T-helper 1 cell treated with Interleukin-12 subunit alpha and Interleukin-12 subunit beta and Interleukin-4 antibody, amounts not matched to agents 30 μg/mL and 1 μg/mL, for 36 hours (primary cell): ENCODE data around the gene SUPT20HL2.
A peak's percentile ranks its signal among the peaks of the same experiment; 100 is the strongest.

Experiments
- H3K27ac Mint-ChIP-seq: one replicate; pipeline ENCODE4 v1.8.0; 2021; ENCODE audit warnings: mild to moderate bottlenecking, mixed read lengths
- H3K27me3 Mint-ChIP-seq: one replicate; pipeline ENCODE4 v1.8.0; 2021; ENCODE audit warnings: low read depth, mixed read lengths
- H3K36me3 Mint-ChIP-seq: one replicate; pipeline ENCODE4 v1.8.0; 2021; ENCODE audit warnings: low read depth, mixed read lengths
- H3K4me1 Mint-ChIP-seq: one replicate; pipeline ENCODE4 v1.8.0; 2021; ENCODE audit warnings: low read depth, mixed read lengths
- H3K4me3 Mint-ChIP-seq: one replicate; pipeline ENCODE4 v1.8.0; 2021; ENCODE audit warnings: mild to moderate bottlenecking, moderate library complexity, mixed read lengths
- H3K9me3 Mint-ChIP-seq: one replicate; pipeline ENCODE4 v1.8.0; 2021; ENCODE audit warnings: mixed read lengths

Gene SUPT20HL2

DNA sequence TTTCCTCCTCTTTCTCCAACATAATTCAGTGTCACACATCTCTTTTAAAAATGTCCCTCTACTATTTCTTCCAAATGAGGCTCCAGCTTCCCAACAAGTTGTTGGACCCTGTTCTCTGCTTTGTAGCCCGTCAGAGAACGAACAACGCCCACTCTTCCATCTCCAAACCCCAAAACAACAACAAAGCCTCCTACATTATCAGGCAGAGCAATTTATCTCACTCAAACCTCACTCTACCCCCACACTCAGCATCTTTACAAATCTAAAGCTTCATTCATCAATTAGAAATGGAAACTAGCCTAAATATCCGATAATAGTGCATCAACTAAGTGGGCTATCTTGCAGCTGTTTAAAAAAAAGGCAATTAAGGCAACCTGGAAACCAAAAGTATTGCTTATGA is 20.5 kb downstream of the SUPT20HL2 start:
- Mint-ChIP-seq H3K27ac (no peak overlapping the region), H3K4me1 (no peaks in the 10 kb centered on the region), H3K27me3 (no peaks in the 10 kb centered on the region), H3K9me3 (no peaks in the 10 kb centered on the region), H3K36me3 (no peaks in the 10 kb centered on the region), H3K4me3 (no peak overlapping the region)

DNA sequence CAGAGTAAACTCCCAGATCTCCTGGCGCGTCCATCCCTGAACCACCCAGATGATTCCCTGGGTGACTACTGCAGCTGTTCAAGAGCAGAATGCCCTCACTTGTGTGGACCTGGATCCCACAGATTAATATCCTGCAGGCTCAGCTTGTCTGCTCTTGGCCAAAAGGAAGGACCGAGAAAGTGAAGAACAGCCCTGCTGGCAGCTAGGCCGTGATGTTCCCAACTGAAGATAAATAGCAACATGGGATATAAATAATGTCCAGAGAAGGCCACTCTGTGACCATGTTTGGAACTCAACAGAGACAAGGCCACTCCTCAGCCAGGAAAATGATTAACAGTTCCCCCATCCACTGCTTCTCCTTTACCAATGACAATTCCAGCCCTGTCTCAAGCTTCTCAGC is 21.5 kb downstream of the SUPT20HL2 start:
- Mint-ChIP-seq H3K4me3 (no peak overlapping the region), H3K27ac (no peak overlapping the region), H3K4me1 (no peaks in the 10 kb centered on the region), H3K27me3 (no peaks in the 10 kb centered on the region), H3K36me3 (no peaks in the 10 kb centered on the region), H3K9me3 (no peaks in the 10 kb centered on the region)

DNA sequence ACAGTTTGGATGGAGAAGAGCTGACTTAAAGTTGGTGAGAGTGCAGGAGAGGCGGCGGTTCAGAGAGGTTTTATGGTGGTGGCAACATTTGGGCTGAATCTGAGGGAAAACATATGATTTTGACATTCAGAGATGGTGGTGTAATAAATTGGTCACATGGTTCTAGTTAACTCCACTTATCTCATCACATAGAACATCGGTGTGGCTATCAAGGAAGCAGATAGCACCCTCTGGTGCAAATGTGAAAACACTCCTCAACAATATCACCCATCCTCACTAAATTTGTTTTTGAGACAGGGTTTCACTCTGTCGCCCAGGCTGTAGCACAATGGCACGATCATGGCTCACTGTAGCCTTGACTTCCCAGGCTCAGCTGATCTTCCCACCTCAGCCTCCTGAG is 28.8 kb downstream of the SUPT20HL2 start:
- H3K4me3 Mint-ChIP-seq, result no peak overlapping the region
- H3K9me3 Mint-ChIP-seq, result no peaks in the 10 kb centered on the region
- H3K27me3 Mint-ChIP-seq, result peaks cover 7% of the 10 kb centered on the region
- H3K36me3 Mint-ChIP-seq, result no peaks in the 10 kb centered on the region
- peaks cover 2% of the 10 kb centered on the region for H3K4me1 Mint-ChIP-seq
- H3K27ac Mint-ChIP-seq, result no peak overlapping the region

DNA sequence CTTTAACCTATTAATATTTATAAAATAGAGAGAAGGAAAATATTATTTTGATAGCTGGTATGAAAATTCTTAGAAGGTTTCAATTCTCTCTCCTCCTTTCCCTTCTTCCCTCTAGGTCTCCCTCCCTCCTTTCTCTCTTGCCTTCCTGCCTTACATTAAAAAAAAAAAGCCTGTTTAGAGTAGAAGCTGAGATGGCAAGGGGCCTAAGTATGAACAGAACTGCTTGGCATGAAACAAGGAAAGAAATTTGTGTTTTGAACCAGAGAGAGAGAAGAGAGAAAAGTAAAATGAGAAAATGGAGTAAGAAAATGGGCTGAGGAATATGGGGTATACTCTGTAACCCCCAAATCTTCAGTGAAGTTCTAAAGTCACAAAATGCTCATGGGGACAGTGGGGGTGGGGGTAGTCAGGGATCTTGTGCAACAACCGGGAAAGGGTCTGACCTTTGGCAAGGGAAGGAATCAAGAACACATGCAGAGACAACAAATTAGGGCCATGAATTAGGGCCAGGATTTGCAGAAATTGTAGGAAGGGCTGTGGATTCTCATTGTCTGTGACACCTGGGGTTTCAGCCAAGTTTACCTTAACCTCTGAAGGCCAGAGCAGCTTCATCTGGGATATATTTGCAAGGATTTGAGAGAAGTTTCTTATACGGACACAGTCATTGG is 30.6 kb downstream of the SUPT20HL2 start:
- H3K9me3 Mint-ChIP-seq, result no peaks in the 10 kb centered on the region
- H3K4me3 Mint-ChIP-seq, result no peak overlapping the region
- H3K4me1 Mint-ChIP-seq, result peaks cover 2% of the 10 kb centered on the region

DNA sequence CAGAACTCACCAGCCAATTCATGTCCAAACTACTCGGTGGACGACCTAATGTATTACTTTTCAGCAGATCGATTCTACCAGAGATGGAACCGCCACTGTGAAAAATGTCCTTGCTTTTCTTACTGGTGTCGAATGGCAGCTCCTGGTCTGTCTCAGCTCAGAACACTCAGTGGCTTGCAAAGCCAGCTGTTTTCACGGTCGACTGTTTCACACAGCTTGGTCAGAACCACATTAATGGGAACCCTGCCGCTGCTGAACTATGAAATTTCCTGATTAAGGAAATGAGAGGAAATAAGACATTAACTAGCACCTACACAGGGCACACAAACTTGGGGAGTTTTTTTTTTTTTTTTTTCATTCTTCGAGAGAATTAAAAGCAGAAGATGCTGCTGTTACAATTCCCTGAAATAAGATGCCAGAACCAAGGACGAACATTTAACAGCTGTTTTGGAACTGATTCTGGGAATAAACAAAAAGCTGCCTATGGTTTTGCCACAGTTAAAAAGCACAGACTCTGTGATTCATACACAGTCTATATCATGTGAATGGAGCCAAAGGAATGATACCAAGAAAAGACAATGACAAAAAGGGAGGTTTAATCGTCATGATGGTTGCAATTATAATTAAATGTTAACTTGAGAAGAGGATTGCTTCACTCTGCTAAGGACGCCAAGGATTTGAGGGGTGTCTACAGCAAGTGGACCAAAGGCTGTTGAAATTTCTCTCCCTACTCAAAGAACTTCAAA is 31.3 kb downstream of the SUPT20HL2 start:
- H3K9me3 Mint-ChIP-seq, result no peaks in the 10 kb centered on the region
- peaks cover 2% of the 10 kb centered on the region for H3K4me1 Mint-ChIP-seq
- no peaks in the 10 kb centered on the region for H3K36me3 Mint-ChIP-seq
- no peak overlapping the region for H3K27ac Mint-ChIP-seq
- peaks cover 7% of the 10 kb centered on the region for H3K27me3 Mint-ChIP-seq
- no peak overlapping the region for H3K4me3 Mint-ChIP-seq

More for the DNA sequence above, 30.6 kb downstream of the SUPT20HL2 start:
- Mint-ChIP-seq H3K36me3 (no peaks in the 10 kb centered on the region), H3K27ac (no peak overlapping the region), H3K27me3 (peaks cover 7% of the 10 kb centered on the region)

DNA sequence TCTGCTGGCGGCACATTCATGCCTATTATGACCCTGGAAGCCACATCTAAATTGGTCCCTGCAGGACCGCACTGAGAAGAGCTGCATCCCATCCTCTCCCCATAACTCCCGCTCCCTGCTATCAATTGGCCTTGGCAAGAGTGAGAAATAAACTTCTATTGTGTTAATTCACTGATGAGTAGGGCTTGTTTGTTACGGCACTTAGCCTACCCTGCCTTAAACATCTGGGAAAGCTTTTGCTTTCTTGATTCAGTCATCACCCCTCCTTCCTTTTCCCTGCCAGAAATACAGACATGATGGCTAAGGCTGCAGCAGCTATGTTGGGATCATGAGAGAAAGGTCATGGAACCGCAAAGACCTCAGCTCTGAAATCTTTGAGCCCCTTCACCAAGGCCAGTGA is 36.5 kb downstream of the SUPT20HL2 start:
- H3K9me3 Mint-ChIP-seq, result no peaks in the 10 kb centered on the region
- H3K4me1 Mint-ChIP-seq, result peaks cover 2% of the 10 kb centered on the region
- peaks cover 11% of the 10 kb centered on the region for H3K27me3 Mint-ChIP-seq
- no peak overlapping the region for H3K4me3 Mint-ChIP-seq
- no peak overlapping the region for H3K27ac Mint-ChIP-seq
- H3K36me3 Mint-ChIP-seq, result no peaks in the 10 kb centered on the region

DNA sequence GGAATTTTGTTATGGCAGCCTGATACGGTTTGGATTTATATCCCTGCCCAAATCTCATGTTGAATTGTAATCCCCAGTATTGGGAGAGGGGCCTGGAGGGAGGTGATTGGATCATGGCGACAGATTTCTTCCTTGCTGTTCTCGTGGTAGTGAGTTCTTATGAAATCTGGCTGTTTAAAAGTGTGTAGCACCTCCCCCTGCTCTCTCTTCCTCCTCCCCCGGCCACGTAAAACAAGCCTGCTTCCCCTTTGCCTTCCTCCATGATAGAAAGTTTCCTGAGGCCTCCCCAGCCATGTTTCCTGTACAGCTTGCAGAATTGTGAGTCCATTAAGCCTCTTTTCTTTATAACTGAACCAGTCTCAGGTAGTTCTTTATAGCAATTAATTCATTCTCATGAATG is 37.9 kb downstream of the SUPT20HL2 start:
- no peaks in the 10 kb centered on the region for H3K36me3 Mint-ChIP-seq
- peaks cover 2% of the 10 kb centered on the region for H3K4me1 Mint-ChIP-seq
- H3K9me3 Mint-ChIP-seq, result peaks cover 9% of the 10 kb centered on the region
- H3K4me3 Mint-ChIP-seq, result no peak overlapping the region
- no peak overlapping the region for H3K27ac Mint-ChIP-seq
- peaks cover 15% of the 10 kb centered on the region for H3K27me3 Mint-ChIP-seq

DNA sequence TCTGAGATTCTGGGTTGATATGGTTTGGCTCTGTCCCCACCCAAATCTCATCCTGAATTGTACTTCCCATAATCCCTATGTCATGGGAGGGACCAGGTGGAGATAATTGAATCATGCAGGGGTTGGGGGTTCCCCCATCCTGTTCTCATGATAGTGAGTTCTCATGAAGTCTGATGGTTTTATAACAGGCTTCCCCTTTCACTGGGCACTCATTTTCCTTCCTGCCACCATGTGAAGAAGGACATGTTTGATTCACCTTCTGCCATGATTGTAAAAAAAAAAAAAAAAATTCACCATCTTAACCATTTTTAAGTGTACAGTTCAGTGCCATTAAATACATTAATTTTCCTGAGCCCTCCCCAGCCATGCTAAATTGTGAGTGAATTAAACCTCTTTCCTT is 42.6 kb downstream of the SUPT20HL2 start:
- Mint-ChIP-seq H3K27ac (no peak overlapping the region), H3K36me3 (no peaks in the 10 kb centered on the region), H3K4me3 (no peak overlapping the region), H3K27me3 (peaks cover 7% of the 10 kb centered on the region), H3K4me1 (peaks cover 2% of the 10 kb centered on the region), H3K9me3 (peaks cover 14% of the 10 kb centered on the region)

DNA sequence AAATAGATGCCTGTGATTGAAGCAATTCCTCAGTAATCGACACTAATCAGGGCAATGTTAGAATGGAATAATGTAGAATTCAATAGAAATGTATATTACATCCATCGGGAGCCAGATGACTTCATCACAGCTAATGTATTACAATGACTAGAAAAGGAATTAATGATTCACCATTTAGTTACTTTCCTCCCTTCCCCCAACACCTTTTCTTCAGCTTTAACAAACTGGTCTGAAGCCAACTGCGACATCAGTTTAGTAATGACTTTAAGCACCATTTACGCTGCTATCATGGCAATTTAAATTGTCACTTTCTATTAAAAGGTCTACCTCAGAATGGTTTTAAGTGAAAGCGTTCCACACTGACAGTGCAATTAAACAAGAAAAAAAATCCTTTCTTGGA is 45.1 kb downstream of the SUPT20HL2 start:
- peaks cover 7% of the 10 kb centered on the region for H3K27me3 Mint-ChIP-seq
- H3K4me1 Mint-ChIP-seq, result peaks cover 5% of the 10 kb centered on the region

DNA sequence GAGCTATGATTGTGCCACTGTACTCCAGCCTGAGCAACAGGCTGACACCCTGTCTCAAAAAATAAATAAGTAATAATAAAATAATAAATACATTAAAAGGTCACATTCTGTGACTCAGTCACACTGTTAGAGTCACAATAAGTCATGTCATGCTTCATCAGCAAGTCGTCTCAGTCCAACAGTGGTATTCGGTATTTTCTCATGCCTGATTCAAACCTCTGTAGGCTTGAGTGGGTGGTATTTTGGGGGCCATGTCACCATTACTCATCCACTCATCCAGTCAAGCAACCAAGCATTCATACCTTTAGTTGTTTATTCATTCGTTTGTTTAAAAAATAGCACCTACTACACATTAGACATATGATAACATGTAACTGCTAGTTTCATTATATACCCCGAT is 46.9 kb downstream of the SUPT20HL2 start:
- peaks cover 6% of the 10 kb centered on the region for H3K27me3 Mint-ChIP-seq
- H3K4me1 Mint-ChIP-seq, result peaks cover 16% of the 10 kb centered on the region
- H3K36me3 Mint-ChIP-seq, result peaks cover 3% of the 10 kb centered on the region
- no peak overlapping the region for H3K4me3 Mint-ChIP-seq
- no peak overlapping the region for H3K27ac Mint-ChIP-seq
- peaks cover 14% of the 10 kb centered on the region for H3K9me3 Mint-ChIP-seq

More for the DNA sequence above, 45.1 kb downstream of the SUPT20HL2 start:
- Mint-ChIP-seq H3K36me3 (peaks cover 3% of the 10 kb centered on the region), H3K27ac (no peak overlapping the region), H3K9me3 (peaks cover 14% of the 10 kb centered on the region), H3K4me3 (no peak overlapping the region)

DNA sequence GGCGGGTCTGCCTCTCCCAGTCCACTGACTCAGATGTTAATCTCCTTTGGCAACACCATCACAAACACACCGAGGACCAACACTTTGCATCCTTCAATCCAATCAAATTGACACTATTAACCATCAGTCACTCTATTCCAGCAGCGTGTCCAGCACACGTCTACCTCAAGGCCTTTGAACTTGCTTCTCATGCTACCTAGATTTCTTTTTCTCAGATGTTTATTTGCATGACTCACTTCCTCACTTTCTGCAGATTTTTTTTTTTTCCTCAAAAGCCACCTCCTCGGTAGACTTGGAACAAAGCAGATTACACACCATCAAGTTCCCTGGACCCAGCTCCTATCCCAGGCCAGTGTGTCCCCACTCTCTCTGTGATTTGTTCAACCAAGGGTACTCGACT is 49.5 kb downstream of the SUPT20HL2 start:
- no peaks in the 10 kb centered on the region for H3K9me3 Mint-ChIP-seq
- H3K27me3 Mint-ChIP-seq, result no peaks in the 10 kb centered on the region
- peaks cover 3% of the 10 kb centered on the region for H3K36me3 Mint-ChIP-seq
- peak overlapping the region; percentile 6 for H3K4me3 Mint-ChIP-seq
- no peak overlapping the region for H3K27ac Mint-ChIP-seq
- peaks cover 27% of the 10 kb centered on the region for H3K4me1 Mint-ChIP-seq

DNA sequence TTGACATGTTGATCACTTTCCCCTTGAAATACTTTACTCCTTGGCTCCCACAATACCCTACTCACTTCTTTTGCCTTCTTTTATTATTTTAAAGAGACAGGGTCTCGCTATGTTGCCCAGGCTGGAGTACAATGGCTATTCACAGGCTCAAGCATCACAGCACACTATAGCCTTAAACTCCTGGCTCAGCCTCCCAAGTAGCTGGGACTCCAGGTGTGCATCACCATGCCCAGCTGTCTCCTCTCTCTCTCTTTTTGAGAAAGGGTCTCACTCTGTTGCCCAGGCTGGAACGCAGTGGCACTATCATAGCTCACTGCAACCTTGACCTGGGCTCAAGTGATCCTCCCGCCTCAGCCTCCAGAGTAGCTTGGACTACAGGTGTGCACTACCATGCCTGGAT is 51.6 kb downstream of the SUPT20HL2 start:
- Mint-ChIP-seq H3K27me3 (no peaks in the 10 kb centered on the region), H3K9me3 (no peaks in the 10 kb centered on the region), H3K27ac (no peak overlapping the region), H3K4me3 (no peak overlapping the region), H3K4me1 (peaks cover 27% of the 10 kb centered on the region), H3K36me3 (peaks cover 3% of the 10 kb centered on the region)
